ENCODE results near the gene APOBEC3B.

- TF ChIP-seq, protein P1, sequence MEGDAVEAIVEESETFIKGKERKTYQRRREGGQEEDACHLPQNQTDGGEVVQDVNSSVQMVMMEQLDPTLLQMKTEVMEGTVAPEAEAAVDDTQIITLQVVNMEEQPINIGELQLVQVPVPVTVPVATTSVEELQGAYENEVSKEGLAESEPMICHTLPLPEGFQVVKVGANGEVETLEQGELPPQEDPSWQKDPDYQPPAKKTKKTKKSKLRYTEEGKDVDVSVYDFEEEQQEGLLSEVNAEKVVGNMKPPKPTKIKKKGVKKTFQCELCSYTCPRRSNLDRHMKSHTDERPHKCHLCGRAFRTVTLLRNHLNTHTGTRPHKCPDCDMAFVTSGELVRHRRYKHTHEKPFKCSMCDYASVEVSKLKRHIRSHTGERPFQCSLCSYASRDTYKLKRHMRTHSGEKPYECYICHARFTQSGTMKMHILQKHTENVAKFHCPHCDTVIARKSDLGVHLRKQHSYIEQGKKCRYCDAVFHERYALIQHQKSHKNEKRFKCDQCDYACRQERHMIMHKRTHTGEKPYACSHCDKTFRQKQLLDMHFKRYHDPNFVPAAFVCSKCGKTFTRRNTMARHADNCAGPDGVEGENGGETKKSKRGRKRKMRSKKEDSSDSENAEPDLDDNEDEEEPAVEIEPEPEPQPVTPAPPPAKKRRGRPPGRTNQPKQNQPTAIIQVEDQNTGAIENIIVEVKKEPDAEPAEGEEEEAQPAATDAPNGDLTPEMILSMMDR (IDR thresholded peaks at IDR 0.05): no peak
- no peak for TF ChIP-seq POLR2A (IDR thresholded peaks at IDR 0.05)
- TF ChIP-seq POLR2AphosphoS5 (IDR thresholded peaks at IDR 0.05): no peak
Measured at GRCh38 chr22:38943201-38943600, 38.9 kb upstream of the APOBEC3B start.

Data from breast epithelium (tissue), 3 donors.